ENCODE measurements around the gene C1QTNF9.
"Not testable (repeated sequence)": the region's sequence is repeated elsewhere in the genome, so short reads cannot be mapped to it uniquely, and the experiment has no call there.

C1QTNF9 gene

DNA sequence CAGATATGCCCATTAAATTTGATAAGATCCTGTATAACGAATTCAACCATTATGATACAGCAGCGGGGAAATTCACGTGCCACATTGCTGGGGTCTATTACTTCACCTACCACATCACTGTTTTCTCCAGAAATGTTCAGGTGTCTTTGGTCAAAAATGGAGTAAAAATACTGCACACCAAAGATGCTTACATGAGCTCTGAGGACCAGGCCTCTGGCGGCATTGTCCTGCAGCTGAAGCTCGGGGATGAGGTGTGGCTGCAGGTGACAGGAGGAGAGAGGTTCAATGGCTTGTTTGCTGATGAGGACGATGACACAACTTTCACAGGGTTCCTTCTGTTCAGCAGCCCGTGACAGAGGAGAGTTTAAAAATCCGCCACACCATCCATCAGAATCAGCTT lies 12.0 kb downstream of the C1QTNF9 start:
- DNase-seq (ENCODE audit: low read depth in 3 of 3), result not testable (repeated sequence)

DNA sequence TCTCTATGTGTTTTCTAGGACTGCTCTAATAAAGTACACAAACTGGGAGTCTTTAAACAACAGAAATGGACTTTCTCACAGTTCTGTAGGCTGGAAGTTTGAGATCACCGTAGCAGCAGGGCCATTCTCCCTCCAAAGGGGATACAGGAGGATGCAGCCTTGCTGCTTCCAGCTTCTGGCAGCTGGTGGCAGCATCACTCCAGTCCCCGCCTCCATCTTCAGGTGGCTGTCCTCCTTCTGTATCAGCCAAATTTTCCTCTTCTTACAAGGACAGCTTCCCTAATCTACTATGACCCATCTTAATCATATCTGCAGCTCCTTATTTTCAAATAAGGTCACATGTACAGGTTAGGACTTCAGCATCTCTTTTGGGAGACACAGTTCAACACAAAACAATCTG lies 13.1 kb downstream of the C1QTNF9 start:
- DNase-seq (ENCODE audit: low read depth in 3 of 3), result not testable (repeated sequence)

GRCh38 chr13:24323036-24323738 lies 13.8 kb downstream of the C1QTNF9 start:
- no peak for DNase-seq (ENCODE audit: low read depth in 3 of 3)

GRCh38 chr13:24323739-24324075 lies 14.3 kb downstream of the C1QTNF9 start:
- DNase-seq (ENCODE audit: low read depth in 3 of 3), result no peak

DNA sequence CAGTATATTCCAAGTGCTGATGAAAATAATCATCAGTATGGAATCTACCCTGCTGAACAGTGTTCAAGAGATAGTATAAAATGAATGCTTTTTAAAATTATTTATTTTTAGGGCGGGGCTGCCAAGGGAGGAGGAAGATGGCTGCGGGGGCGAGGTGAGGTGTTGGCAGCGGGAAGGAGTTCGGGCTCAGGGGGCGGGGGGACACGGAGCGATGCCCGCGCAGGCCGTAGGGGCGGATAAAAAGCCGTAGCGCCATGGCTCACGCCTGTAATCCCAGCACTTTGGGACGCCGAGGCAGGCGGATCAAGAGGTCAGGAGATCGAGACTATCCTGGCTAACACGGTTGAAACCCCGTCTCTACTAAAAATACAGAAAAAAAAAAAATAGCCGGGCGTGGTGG lies 18.2 kb downstream of the C1QTNF9 start:
- not testable (repeated sequence) for DNase-seq (ENCODE audit: low read depth in 3 of 3)

GRCh38 chr13:24328145-24328544 lies 18.8 kb downstream of the C1QTNF9 start:
- no peak for DNase-seq (ENCODE audit: low read depth in 3 of 3)

DNA sequence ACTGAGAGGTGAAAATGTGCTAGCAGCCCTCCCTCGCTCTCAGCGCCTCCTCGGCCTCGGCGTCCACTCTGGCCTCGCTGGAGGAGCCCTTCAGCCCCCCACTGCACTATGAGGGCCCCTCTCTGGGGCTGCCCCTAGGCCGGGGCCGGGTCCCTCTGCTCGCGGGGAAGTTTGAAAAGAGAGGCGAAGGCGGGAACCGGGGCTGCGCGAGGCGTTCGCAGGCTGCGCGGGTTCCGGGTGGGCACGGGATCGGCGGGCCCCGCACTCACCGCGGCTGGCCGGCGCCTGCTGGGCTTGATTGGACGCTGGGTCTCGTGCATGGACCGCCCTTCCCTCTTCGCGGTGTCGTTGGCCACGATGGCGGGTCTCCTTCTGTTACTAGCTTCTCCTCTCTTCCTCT lies 29.3 kb downstream of the C1QTNF9 start:
- DNase-seq (ENCODE audit: low read depth in 3 of 3), result no peak

DNA sequence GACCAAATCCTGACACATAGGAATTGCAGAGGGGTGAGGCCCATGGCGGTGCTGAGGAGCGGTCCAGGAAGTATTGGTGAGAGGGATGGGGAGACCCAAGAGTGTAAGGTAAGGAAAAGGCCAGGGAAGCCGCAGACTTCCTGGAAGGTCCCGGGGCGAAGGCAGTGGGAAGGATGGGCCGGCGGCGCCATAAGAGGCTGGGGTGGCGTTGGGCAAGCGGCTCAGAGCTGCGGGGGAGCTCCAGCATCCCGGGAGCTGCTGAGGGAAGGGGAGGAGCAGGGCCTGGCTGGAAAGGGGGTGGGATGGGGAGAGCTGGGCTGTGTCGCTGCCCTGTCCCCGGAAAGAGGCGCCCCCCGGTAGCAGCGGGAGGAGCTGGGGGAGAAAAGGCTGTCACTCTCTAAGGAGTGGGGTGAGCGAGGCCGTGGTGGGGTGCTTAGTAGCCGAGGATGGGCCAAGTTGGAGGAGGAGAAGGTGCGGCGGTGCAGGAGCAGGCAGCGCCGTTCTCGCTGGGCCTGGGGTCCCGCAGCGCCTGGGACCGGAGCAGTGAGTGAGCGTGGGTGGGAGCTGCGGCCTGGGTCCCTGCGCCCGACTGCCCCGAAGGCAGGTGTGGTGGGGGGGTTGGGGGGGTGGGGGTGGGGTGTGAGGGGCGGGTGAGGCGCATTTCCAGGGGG lies 30.7 kb downstream of the C1QTNF9 start:
- no peak for DNase-seq (ENCODE audit: low read depth in 3 of 3)

DNA sequence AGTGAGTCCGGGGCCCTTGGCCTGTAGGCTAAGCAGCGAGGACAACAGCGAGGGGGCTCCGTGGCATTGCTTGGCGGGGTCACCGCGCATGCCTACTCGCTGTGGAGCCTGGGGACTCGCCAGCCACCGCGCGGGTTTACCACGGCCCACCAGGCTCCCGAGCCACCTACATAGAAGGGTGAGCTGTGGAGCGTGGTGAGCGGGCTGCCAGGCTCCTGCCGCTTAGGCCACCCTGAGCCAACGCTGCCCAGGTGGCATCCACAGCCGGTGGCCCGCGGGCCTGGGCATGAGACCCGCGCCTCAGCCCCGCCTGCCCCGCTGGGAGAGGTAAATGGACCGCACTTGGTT lies 31.2 kb downstream of the C1QTNF9 start:
- no peak for DNase-seq (ENCODE audit: low read depth in 3 of 3)

- DNase-seq (ENCODE audit: low read depth in 3 of 3), result no peak
Measured at GRCh38 chr13:24341439-24341838, 32.1 kb downstream of the C1QTNF9 start.

- DNase-seq (ENCODE audit: low read depth in 3 of 3), result no peak
Measured at GRCh38 chr13:24348385-24348784, 39.0 kb downstream of the C1QTNF9 start.

GRCh38 chr13:24348797-24349515 lies 39.6 kb downstream of the C1QTNF9 start:
- DNase-seq (ENCODE audit: low read depth in 3 of 3), result no peak

GRCh38 chr13:24349778-24350664 lies 40.6 kb downstream of the C1QTNF9 start:
- DNase-seq (ENCODE audit: low read depth in 3 of 3), result not testable (repeated sequence)

DNA sequence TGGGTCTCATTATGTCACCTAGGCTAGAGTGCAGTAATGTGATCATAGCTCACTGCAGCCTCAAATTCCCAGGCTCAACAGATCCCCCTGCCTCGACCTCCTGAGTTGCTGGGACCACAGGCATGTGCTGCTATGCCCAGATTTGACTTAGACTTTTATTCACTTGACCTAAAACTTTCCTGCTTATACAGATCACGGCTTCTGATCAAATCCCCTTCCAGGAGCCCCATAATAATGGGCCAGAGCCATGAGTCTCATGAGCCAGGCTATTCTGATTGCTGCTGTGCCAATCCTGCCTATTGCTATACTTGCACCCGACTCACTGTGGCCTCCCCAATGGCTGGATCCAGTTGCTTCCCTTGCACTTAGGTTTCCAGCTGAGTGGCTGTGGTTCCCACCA lies 42.0 kb downstream of the C1QTNF9 start:
- no peak for DNase-seq (ENCODE audit: low read depth in 3 of 3)

DNA sequence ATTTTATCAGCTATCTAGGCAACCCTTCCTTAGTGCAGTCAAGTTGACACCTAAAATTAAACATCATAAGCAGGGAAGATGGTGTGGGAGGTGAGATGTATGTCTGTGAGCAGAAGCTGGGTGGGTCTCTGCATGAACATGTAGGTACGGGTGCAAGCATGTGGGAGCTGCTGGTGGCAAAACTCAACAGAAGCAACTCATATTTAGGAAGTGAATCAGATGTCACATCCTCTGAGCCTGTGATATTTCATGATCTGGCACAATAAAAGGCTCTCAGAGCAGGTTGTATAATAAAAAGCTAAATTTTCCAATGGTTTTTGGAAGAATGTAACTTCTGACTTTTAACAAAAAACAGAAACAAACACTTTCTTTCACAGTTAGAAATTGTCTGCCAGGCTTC lies 44.4 kb downstream of the C1QTNF9 start:
- no peak for DNase-seq (ENCODE audit: low read depth in 3 of 3)

- DNase-seq (ENCODE audit: low read depth in 3 of 3), result no peak
Measured at GRCh38 chr13:24355103-24355502, 45.7 kb downstream of the C1QTNF9 start.

DNA sequence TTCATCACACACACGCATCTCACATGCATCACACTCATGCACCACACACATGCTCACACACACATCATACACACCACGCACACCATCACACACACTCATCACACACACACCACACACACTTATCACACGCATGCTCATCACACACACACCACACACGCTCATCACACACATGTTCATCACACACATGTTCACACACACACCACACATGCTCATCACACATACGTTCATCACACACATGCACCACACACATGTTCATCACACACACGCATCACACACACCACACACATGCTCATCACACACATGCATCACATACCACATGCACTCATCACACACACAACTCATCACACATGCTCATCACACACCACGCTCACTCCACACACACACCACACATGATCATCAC lies 46.9 kb downstream of the C1QTNF9 start:
- no peak for DNase-seq (ENCODE audit: low read depth in 3 of 3)

- DNase-seq (ENCODE audit: low read depth in 3 of 3), result no peak
Measured at GRCh38 chr13:24356837-24357236, 47.5 kb downstream of the C1QTNF9 start.

DNA sequence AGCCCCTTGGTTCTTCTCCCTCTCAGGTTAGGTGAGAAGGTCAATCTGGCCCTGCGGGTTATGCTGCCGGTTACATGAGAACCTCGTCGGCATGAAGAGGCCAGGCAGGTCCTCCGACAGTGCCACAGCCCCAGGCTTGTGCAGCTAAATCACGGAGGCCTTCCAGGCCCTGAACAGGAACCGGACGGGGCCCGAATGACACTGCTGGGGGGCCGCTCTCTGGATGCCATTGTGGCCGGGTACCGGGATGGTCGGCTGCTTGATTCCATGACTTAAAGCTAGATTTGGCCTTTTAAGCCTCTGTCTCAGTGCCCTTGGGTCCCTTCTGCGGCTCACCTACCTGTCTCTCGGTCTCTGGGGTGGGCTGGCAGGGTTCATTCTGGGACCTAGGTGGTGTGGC lies 48.4 kb downstream of the C1QTNF9 start:
- DNase-seq (ENCODE audit: low read depth in 3 of 3), result no peak

DNA sequence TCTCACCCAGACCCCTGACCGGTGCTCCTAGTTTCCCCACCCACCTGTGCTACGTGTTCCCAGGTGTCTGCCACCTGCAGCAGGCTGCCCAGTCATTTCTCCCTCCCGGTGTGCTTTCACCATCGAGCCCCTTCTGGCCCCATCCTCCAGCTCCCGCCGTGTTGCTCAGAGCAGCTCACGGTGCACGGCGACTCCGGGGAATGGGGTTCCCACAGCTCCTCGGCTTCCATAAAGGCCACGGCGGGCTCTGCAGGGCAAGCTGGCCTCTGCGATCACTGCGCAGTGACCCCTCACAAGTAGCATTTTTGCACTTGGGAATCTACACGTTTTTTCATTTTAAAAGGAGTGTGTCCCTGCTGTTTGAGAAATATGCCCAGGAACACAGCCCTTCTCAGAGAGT lies 49.5 kb downstream of the C1QTNF9 start:
- DNase-seq (ENCODE audit: low read depth in 3 of 3), result not testable (repeated sequence)

DNA sequence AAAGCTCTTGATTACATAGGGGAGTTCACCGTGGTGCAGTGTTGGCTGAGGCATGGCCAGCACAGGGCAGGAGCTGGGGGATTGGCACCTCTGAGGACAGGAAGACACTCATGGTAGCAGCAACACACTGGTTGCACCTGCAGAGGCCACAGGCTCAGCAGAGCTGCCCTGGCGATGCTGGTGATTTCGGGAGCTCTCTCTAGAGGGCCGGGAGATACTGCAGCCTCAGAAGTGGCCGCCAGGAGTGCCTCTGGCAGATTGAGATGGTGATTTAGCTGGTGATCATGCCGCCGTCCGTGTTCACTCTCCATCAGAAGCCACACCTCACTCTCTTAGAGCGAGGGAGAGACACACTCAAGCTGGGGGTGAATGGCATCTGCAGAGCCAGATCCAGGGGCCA lies 49.9 kb downstream of the C1QTNF9 start:
- not testable (repeated sequence) for DNase-seq (ENCODE audit: low read depth in 3 of 3)

GRCh38 chr13:24360106-24360505 lies 50.7 kb downstream of the C1QTNF9 start:
- no peak for DNase-seq (ENCODE audit: low read depth in 3 of 3)

Data from stimulated activated CD4-positive, alpha-beta T cell treated with anti-CD3 and anti-CD28 coated beads, TNF-alpha, amount 100 ng/mL, for 4 hours (primary cell).